Aorta (tissue), 5 donors: ENCODE data around the gene HYAL3. TPM values are rescaled to one million over a fixed set of nuclear protein-coding genes. Genes with fewer than 3 reads are reported as not detected.

Source experiments
- ATAC-seq: fragments of 200-7000 bp; cut with Tn5 transposase; one replicate; pipeline ENCODE4 v1.9.1; 2022; ENCODE audit warnings: moderate library complexity; ENCODE audit not compliant: low FRiP score
- DNase-seq, 2 donors: peaks; one replicate each; pipeline ENCODE4 v3.0.0-alpha.2; 2020
- H3K27ac ChIP-seq, 2 donors: one replicate each; pipeline ENCODE4 v1.5.1; 2013; ENCODE audit warnings: low read length in 2 of 2, mild to moderate bottlenecking in 2 of 2, moderate library complexity in 2 of 2, control low read depth in 1 of 2, inconsistent platforms in 1 of 2, low read depth in 1 of 2
- H3K27me3 ChIP-seq, 2 donors: one replicate each; pipeline ENCODE4 v1.6.1; 2013; ENCODE audit warnings: control low read depth in 1 of 2, low read length in 1 of 2, mild to moderate bottlenecking in 1 of 2, moderate library complexity in 1 of 2; ENCODE audit not compliant: insufficient read depth in 2 of 2, control insufficient read depth in 1 of 2
- H3K36me3 ChIP-seq, 2 donors: one replicate each; pipeline ENCODE4 v1.6.1; 2013; ENCODE audit warnings: control low read depth in 1 of 2, low read length in 1 of 2, mild to moderate bottlenecking in 1 of 2; ENCODE audit not compliant: insufficient read depth in 2 of 2, control insufficient read depth in 1 of 2
- H3K4me1 ChIP-seq, 2 donors: one replicate each; pipeline ENCODE4 v1.6.1; 2013; ENCODE audit warnings: low read length in 2 of 2, control low read depth in 1 of 2, mild to moderate bottlenecking in 1 of 2, moderate library complexity in 1 of 2; ENCODE audit not compliant: insufficient read depth in 2 of 2, control insufficient read depth in 1 of 2
- H3K4me3 ChIP-seq, 2 donors: one replicate each; pipeline ENCODE4 v1.5.1; 2013; ENCODE audit warnings: low read length in 2 of 2, control low read depth in 1 of 2, mild to moderate bottlenecking in 1 of 2
- H3K9me3 ChIP-seq: one replicate; pipeline ENCODE4 v1.6.1; 2013; ENCODE audit warnings: mild to moderate bottlenecking, low read length; ENCODE audit not compliant: control insufficient read depth
- WGBS, 2 donors: extraction: QIAGEN DNeasy Blood & Tissue Kit; methylation state at CpG; one replicate each; pipeline ENCODE4 v1.1.7; 2013; 5-methylcytosine and 5-hydroxymethylcytosine counted together
- intact Hi-C, 2 donors: fragments of 100-400 bp; cut with DNase I; formaldehyde crosslinking; loops; one replicate each; pipeline versions ENCODE4 v1.14.2 to v1.15.0; 2022
- polyA plus RNA-seq, 2 donors: library from polyadenylated mRNA; stranded (reverse); fragments of 200-250 nt; gene quantifications; one replicate each; pipeline ENCODE4 v1.2.3, GENCODE V29; 2013
- total RNA-seq, 2 donors: library from RNA; stranded (reverse); fragmentation: NEBNext Ultra II Directional; extraction: Animal tissue kit (Norgen Biotek cat#: 25700); gene quantifications; one replicate each; pipeline ENCODE4 v1.2.1, GENCODE V29; 2021
- donor health status: healthy with polysubstance abuse.
- donor health status: Bipolar disorder and iron deficiency.
- donor health status: DM: no; HTN: no; CAD: no.
- donor health status: DM: no; HTN: no; CAD: no.
- donor health status: DM: yes; HTN: yes; CAD: no.

HYAL3 gene
- total and polyA plus RNA-seq, 4 donors = 0.63 to 5.1 (median 2.5) TPM

DNA sequence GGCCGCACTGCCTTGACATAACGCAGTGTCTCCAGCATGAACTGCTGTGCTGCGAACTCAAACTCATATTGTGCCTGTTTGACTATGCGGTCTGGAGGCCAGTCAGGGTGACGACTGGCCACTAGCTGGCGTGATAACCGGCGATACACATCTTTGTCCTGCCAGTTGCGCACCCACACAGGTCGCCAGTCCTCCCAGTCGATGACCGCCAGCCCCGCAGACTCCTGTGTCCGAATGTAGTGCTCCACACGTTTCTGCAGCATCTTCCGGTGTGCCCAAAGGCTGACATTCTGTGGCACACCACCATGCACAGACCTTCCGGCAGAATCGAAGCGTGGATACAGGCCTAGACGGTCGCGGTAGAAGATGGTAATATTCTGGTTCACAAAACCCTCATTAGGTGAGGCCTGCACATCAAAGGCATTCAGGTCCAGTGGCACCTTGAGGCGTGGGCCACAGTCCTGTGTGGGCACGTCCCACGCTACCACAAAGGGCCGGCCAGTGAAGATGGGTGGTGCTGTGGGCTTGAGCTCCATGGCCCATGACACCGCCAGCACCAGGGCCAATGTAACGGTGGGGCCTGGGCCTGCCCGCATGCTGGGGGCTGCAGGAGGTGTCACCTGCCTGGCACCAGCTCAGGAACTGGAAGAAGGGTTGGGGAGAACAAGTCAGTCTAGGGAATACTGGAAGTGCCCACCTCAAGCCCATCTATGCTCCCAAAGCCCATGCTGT lies 20.9 kb upstream of the HYAL3 start:
- no peaks in the 10 kb centered on the region for H3K27me3 ChIP-seq
- no peaks in the 10 kb centered on the region for H3K4me1 ChIP-seq
- H3K27ac ChIP-seq = no peak overlapping the region
- WGBS, 2 donors = 83% methylated on average over 29 of the region's 29 CpGs
- H3K36me3 ChIP-seq = no peaks in the 10 kb centered on the region
- intact Hi-C loops = no loop called here
- ATAC-seq (no peak), DNase-seq (peak in 1 of 2 donors; percentile 57)
- no peak overlapping the region for H3K4me3 ChIP-seq
- H3K9me3 ChIP-seq = no peaks in the 10 kb centered on the region

- Histone ChIP-seq H3K4me3 (no peak overlapping the region), H3K36me3 (no peaks in the 10 kb centered on the region), H3K27ac (no peak overlapping the region), H3K9me3 (no peaks in the 10 kb centered on the region), H3K4me1 (no peaks in the 10 kb centered on the region), H3K27me3 (no peaks in the 10 kb centered on the region)
- ATAC-seq (no peak), DNase-seq (peak in 1 of 2 donors; percentile 41)
- intact Hi-C loops = no loop called here
- 90 to 94% methylated on average over 16 of the region's 16 CpGs for WGBS, 2 donors
These were observed 20.1 kb upstream of the HYAL3 start for GRCh38 chr3:50319181-50319893.

DNA sequence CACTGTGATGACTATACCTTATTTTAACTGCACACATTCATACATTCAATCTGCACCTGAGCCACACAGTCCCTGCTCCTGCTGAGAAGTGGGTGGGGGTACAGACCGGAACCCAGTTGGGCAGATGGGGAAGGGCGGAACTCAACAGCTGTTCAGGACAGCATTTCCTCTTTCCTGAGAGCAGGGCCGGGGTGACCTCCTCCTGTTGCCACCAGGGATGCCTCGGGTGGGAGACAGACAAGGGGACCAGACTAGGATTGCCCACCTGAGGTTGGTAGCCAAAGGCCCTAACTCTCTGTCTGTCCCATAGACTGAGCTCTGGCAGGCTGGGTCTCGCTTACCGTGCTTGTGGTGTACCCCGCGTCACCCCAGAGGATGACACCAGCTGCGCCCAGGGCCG lies 19.4 kb upstream of the HYAL3 start:
- intact Hi-C loops = no loop called here
- ATAC-seq (no peak), DNase-seq (peak in 1 of 2 donors; percentile 57)
- Histone ChIP-seq H3K4me1 (no peaks in the 10 kb centered on the region), H3K27me3 (no peaks in the 10 kb centered on the region), H3K27ac (no peak overlapping the region), H3K36me3 (no peaks in the 10 kb centered on the region), H3K4me3 (no peak overlapping the region), H3K9me3 (no peaks in the 10 kb centered on the region)
- WGBS, 2 donors = 86 to 87% methylated on average over 10 of the region's 10 CpGs

GRCh38 chr3:50318163-50318562 lies 19.0 kb upstream of the HYAL3 start:
- ATAC-seq (no peak), DNase-seq (peak in 1 of 2 donors; percentile 33)
- 85 to 92% methylated on average over 11 of the region's 11 CpGs for WGBS, 2 donors
- intact Hi-C loops = no loop called here
- Histone ChIP-seq H3K4me1 (no peaks in the 10 kb centered on the region), H3K27ac (no peak overlapping the region), H3K36me3 (no peaks in the 10 kb centered on the region), H3K9me3 (no peaks in the 10 kb centered on the region), H3K27me3 (no peaks in the 10 kb centered on the region), H3K4me3 (no peak overlapping the region)

DNA sequence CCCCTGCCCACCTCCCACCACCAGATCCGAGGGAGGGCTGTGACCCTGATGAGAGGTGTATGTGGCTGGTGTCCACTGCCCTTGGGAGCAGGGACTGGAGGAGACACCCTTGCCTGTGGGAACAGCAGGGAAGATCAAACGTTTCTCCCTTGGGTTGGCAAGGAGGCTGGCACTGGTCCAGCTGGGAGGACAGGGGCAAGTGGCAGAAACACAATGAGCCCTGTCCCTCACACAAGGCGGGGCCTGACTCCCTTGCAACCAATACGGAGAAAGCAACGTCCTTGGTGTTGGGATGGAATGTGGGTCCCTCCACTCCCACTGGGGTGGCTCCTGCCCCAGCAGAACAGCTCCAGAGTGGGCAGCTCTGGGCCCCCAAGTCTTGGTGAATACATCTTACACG lies 18.1 kb upstream of the HYAL3 start:
- Histone ChIP-seq H3K9me3 (no peaks in the 10 kb centered on the region), H3K4me1 (no peaks in the 10 kb centered on the region), H3K27me3 (no peaks in the 10 kb centered on the region), H3K36me3 (no peaks in the 10 kb centered on the region), H3K4me3 (no peak overlapping the region), H3K27ac (no peak overlapping the region)
- ATAC-seq (no peak), DNase-seq (peak in 1 of 2 donors; percentile 54)
- intact Hi-C loops = no loop called here
- 60 to 67% methylated on average over 6 of the region's 6 CpGs for WGBS, 2 donors

DNA sequence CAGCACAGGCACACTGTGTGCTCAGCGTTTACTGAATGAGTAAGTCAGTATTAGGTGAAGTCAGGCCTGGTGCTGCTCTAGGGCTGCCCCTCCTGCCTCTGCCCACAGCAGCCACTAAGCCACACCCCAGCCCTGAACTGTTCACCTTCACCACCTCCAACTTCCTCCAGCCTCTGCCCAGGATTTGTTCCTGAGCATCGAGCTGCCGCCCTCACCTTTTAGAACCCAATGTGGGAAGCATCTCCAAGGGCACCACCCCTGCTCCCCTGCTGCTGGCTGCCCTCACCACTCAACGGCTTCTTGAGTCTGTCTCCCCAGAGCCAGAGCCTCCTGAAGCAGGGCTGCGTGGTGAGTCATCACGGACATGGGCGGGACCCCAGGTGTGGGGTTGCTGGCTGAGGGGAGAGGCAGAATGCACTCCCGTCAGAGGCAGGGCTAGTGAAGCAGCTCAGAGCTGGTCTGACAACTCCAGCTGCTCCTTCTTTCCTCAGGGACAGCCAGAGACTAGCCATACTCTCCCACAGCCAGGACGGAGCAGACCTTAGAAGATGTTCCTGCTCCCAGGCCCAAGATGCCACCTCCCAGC lies 17.5 kb upstream of the HYAL3 start:
- ATAC-seq = no peak

DNA sequence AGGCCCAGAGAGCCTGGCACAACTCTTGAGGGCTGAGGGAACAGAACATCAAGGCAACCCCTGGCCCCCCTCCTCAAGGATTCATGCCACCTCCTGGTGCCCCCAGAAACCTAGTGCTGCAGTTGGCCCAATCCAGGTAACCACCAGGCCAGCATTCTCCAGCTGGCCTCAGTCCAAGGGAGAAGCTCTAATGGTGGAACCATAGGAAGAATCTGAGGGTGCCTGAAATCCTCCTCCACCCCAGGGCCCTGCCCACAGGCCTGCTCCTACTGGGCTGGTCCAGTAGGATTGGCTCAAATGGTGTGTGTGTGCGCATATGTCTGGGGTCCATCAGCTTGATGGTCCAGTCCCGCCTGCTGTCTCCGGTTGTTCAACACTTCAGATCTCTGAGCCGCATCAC lies 15.6 kb upstream of the HYAL3 start:
- Histone ChIP-seq H3K4me1 (no peaks in the 10 kb centered on the region), H3K9me3 (no peaks in the 10 kb centered on the region), H3K27ac (no peak overlapping the region), H3K36me3 (no peaks in the 10 kb centered on the region), H3K27me3 (no peaks in the 10 kb centered on the region), H3K4me3 (no peak overlapping the region)
- DNase-seq (peak in 1 of 2 donors; percentile 25), ATAC-seq (no peak)
- intact Hi-C loops = no loop called here
- 96 to 100% methylated on average over 4 of the region's 4 CpGs for WGBS, 2 donors

More for the DNA sequence above, 17.5 kb upstream of the HYAL3 start:
- no peak overlapping the region for H3K27ac ChIP-seq
- H3K4me3 ChIP-seq = no peak overlapping the region
- 81 to 83% methylated on average over 9 of the region's 9 CpGs for WGBS, 2 donors
- peak in 1 of 2 donors; percentile 62 for DNase-seq
- H3K9me3 ChIP-seq = no peaks in the 10 kb centered on the region
- no peaks in the 10 kb centered on the region for H3K36me3 ChIP-seq
- intact Hi-C loops = no loop called here
- no peaks in the 10 kb centered on the region for H3K27me3 ChIP-seq
- H3K4me1 ChIP-seq = no peaks in the 10 kb centered on the region

- Histone ChIP-seq H3K27me3 (no peaks in the 10 kb centered on the region), H3K9me3 (no peaks in the 10 kb centered on the region), H3K4me3 (no peak overlapping the region), H3K27ac (no peak overlapping the region), H3K36me3 (no peaks in the 10 kb centered on the region), H3K4me1 (no peaks in the 10 kb centered on the region)
- intact Hi-C loops = no loop called here
- 61 to 67% methylated on average over 3 of the region's 3 CpGs for WGBS, 2 donors
- ATAC-seq (no peak), DNase-seq (peak in 1 of 2 donors; percentile 30)
These were observed 15.1 kb upstream of the HYAL3 start for GRCh38 chr3:50314342-50314741.
